Hindlimb muscle (tissue), 1 donor: Measurements from ENCODE around the gene YIF1A. TPM values are rescaled to one million over a fixed set of nuclear protein-coding genes. Genes with fewer than 3 reads are reported as not detected.
"Not testable (repeated sequence)": the region's sequence is repeated elsewhere in the genome, so short reads cannot be mapped to it uniquely, and the experiment has no call there.

Source experiments
- DNase-seq: peaks from one replicate; pipeline ENCODE4 v3.0.0-alpha.2; 2013
- polyA plus RNA-seq: library from polyadenylated mRNA; unstranded; fragments of 120-200 nt; gene quantifications from one replicate; pipeline ENCODE4 v1.2.1, GENCODE V29; 2013; ENCODE audit not compliant: insufficient read length

The YIF1A gene
- polyA plus RNA-seq, 1 donor, result 42.6 TPM

DNA sequence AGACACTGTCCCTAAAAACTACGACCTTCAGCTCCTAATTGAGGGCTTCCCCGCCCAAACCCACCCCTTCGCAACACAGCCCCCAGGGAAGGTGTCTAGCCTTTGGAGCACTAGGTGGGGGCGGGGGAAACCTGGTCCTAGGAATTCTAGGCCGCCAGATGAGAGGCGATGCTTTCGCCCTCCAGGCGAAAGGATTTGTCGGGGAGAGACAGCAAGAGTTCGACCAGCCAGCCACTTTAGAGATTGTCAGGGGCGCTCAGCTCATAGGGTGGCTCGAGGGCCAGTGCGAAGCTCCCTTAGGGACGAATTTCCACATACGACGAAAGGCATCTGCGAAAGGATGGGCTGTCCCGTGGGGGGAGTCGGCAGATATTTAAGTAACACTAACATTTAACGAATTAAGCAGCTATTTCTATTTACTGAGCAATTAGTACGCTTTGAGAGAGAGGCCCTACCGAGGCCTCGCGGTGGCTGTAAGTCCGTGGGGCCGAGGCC, 22.6 kb upstream of the YIF1A start:
- no peak for DNase-seq

DNA sequence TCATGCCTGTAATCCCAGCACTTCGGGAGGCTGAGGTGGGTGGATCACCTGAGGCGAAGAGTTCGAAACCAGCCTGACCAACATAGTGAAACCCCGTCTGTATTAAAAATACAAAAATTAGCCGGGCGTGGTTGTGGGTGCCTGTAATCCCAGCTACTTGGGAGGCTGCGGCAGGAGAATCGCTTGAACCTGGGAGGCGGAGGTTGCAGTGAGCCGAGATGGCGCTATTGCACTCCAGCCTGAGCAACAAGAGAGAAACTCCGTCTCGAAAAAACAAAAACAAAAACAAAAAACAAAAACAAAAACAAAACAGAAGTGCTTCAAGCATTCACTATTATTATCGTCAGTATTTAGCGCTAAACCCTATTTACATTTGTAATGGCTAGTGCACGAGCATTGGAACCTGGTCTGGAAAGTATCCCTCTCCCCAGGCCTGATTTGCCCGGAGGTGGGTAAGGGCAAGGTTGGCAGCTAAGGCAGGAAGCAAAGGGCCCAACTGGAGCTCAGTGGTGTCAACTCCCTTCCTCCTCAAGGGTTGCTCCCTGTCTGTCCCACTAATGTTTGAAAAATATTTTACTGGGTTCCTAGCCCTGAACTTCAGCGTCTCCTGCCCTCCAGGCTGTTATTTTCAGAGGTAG, 22.0 kb upstream of the YIF1A start:
- DNase-seq, result not testable (repeated sequence)

DNA sequence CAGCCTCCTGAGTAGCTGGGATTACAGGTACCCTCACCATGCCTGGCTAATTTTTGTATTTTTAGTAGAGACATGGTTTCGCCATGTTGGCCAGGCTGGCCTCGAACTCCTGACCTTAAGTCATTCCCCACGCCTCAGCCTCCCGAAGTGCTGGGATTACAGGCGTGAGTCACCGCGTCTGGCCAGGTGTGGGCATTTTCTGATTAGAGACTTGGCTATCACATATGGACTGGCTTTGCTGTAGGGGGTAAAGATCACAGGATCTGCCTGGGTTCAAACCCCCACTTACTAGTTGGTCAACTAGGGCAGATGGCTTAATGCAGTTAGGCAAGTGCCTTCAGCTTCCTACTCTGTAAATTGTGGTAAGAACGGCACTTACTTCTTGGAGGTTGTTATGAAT, 21.4 kb upstream of the YIF1A start:
- no peak for DNase-seq

DNA sequence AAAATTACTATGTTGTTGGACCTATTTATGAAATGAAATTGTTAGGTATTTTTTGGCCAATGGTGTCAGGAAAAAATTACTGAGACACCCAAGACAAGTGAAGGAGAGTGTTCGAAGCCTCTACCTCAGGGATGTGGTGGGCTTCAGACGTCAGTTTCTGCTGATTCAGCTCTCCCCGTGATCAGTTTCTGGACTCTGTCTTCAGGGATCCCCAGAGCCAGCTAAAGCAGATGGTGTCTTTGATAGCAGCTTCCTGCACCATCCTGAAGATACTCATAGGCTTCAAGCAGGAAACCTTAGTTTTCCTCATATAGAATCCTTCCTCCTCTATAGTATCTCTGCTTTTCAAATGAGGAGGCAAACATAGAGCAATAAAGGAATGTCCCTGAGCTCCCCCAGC, 20.5 kb upstream of the YIF1A start:
- no peak for DNase-seq

DNA sequence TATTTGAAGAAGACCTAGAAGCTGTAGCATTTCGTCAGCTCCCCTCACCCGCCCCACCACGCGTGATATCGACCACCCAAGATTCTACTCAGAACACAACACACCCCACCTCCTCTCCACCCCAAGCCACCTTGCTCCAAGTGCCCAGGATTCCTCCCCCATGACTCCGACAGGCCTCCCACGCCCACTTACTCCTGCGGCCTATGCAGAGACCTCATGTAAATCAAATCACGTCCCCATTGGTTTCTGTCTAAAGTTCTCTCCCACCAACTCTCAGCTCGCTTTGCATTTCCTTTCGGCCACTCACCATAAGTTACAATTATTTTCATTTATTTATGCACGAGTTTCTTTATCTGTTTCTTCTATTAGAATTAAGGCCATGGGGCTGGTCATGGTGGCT, 13.7 kb upstream of the YIF1A start:
- DNase-seq, result no peak

DNA sequence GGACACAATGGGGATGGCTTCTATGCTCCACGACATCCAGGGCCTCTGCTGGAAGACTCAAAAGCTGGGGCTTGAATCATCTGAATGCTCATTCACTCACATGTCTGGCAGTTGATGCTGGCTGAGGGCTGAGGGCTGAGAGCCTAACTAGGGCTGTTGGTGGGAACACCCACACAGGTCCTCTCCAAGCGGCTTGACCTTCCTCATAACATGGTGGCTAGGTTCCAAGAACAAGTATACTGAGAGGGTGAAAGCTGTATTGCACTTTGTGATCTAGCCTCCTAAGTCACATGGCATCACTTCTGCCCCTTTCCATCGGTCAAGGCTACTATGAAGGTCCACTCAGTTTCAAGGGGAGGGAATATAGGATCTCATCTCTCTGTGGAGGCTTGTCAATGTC, 10.2 kb upstream of the YIF1A start:
- DNase-seq, result no peak

DNA sequence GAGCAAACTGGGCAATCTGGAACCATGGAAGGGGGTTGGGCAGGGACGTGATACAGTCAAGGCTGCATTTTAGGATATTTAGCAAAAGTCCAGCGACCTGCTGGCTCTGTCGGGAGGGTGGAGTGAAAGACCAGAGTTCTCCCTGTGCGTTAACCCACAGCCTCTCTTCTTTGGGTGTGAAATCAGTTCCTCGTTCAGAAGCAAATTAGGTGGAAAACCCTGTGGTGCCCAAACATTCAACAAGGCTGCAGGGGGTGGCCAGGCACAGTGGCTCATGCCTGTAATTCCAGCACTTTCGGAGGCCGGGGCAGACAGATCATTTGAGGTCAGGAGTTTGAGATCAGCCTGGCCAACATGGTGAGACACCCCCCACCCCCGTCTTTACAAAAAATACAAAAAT, 8.7 kb upstream of the YIF1A start:
- DNase-seq, result no peak

DNA sequence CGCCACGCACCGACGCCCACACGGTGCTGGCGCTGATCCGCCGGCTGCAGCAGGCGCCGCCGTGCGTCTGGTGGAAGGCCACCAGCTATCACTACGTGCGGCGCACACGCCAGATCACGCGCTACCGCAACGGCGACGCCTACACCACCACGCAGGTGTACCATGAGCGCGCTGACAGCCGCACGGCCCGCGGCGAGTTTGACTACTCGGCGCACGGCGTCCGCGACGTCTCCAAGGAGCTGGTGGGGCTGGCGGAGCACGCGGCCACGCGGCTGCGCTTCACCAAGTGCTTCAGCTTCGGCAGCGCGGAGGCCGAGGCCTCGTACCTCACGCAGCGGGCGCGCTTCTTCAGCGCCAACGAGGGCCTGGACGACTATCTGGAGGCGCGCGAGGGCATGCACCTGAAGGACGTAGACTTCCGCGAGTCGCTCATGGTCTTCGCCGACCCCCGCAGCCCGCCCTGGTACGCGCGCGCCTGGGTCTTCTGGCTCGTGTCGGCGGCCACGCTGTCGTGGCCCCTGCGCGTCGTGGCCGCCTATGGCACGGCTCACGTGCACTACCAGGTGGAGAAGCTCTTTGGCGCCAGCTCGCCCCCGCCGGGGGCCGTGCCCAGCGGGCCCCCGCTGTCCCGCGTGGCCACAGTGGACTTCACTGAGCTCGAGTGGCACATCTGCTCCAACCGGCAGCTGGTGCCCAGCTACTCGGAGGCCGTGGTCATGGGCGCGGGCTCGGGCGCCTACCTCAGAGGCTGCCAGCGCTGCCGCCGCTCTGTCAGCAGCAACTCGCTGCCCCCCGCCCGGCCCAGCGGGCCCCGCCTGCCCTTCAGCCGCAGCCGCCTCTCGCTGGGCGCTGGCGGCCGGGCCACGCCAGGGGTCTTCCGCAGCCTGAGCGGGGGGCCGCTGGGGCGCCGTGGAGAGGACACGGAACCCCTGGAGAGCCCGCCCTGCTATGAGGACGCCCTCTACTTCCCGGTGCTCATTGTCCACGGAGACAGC, 6.0 kb upstream of the YIF1A start:
- no peak for DNase-seq

DNA sequence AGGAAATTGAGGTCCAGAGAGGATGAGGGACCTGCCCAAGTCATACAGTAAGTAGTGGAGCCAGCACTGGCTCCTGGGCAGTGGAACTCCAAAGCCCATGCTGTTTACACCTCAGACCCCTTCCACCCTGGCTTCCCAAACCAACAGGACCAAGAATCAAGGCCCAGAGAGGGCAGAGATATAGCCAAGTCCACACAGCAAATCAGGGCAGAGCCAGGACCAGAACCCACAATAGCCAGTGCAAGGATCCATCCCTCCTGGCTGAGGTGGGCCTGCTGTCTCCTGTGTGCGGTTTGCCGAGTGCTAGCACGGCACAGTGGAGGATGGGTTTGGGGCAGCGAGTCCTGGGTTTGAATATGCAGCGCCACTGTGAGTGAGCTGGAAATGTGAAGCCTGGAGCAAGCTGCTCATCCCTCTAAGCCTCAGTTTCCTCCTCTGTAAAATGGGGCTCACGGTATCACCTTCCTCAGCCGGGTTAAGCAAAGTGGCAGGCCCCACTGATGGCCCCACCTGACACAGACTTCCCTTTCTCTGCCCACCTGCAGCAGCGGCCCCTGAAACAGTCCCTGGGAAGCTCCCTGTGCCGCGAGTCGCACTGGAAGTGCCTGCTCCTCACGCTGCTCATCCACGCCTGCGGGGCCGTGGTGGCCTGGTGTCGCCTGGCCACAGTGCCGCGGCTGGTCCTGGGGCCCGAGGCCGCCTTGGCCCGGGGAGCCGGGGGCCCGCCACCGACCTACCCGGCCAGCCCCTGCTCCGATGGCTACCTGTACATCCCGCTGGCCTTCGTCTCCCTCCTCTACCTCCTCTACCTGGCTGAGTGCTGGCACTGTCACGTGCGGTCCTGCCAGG, 5.1 kb upstream of the YIF1A start:
- DNase-seq, result no peak

DNA sequence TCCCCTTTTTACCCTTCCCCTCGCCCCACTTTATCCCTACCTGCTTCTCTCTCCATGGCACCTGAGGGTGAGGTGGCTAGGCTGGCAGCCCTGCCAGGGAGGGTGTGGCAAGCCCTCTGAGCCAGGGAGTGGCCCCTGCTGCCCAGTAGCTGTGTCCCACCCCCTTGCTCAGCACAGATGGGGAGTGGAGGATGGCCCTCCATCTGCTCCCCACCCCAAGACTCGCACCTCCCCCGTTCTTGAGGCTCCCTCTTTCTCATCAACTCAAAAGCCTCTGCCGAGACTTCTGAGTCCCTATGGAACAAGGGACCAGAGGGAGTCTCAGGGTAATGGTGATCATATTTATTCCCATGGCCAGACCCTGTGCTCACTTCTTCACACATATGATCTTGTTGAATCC, 4.4 kb upstream of the YIF1A start:
- DNase-seq, result no peak

DNA sequence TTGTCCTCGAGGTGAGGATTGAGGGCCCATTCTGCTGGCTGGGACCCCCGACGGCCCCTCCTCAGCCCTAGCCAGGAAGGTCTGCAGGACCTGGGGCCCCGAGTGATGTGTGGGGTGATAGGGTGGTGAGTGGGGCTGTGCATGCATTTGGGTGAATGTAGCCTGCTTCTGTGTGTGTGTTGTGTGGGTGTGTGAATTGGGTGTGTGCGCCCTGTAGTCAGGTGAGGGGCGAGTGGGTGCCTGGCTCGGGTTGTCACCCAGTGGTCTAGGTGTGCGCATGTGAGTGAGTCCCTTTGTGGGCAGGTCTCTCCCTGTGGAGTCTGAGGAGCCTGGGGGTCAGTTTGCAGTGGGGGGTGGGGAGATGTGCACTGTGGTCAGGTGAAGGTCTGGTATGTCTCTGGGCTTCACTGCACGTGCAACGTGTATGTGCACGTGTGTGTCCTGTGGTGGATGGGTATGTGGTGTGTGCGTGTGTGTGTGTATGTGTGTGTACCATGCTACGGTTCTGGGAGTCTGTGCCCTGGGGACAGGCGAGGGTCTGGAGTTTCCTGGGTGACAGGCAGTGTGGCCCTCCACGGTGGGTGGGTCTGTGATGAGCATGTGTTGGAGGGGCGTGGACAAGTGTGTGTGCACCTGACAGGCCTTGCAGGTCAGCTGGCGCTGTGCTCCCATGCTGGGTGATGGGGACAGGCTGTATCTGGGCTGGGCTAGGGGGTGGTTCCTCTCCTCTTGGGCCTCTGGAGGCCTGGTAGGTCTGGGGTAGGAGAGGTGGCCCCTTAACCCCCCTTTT, 3.8 kb upstream of the YIF1A start:
- DNase-seq, result no peak

DNA sequence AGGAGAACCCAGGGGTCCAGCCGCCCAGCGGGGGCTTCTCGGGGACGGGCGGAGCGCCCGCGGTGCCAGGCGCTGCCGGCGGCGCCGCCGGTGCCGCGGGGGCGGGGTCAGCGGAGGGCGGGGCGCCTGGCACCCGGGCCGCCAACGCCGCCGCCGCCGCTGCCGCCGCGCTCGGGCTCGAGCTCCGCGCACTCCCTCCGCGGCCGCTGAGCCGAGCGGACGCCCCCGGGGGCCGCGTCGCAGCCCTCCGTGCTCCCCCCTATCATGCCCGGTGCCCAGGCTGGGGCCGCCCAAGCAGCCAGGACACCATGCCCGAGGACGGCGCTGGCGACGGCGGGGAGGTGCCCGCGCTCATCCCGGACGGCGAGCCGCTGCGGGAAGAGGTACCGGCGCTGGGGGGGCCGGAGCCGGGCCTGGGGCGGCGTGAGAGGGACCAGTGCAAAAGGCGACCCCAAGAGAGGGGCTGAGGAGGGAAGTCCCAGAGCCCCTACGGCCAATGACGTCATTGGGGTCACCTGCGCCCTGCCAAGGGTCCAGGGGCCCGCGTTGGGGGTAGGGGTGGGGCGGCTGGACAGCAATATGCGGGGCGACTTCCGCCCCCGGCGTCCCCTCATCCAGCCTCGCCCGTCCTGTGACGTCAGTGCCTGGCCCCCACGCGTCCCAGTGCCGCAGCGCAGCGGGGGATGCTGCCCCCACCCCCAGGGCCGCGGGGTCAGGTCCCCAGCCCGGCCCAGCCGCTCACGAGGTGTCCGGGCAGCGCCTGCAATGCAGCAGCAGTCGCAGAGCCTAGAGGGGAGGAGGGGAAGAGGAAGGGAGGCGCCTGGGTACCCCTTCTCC, 3.0 kb upstream of the YIF1A start, which contains the start of gene TMEM151A:
Gene TMEM151A, plus strand, starts transcription at position 189 of the 837 bp plus-strand sequence. Its CDS starts 120 bp downstream, at position 309.
- DNase-seq, result no peak

DNA sequence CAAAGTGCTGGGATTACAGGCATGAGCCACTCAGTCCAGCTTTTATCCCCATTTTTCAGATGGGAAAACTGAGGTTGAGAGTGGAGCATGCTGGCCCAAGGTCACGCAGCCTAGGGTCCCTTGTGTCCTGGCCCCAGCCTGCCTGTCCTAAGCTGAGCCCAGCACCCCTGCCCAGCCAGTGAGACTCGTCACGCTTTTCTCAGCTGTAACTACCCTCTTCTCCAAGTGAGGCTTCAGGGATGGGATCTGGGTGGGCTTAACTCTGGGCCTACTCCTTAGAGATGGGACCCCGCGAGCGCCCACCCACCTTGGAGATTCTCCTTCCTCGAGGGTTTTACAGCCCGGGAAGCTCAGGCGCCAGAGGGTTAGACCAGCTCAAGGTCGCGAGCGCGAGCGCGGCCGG, 2.4 kb upstream of the YIF1A start:
- DNase-seq, result no peak

DNA sequence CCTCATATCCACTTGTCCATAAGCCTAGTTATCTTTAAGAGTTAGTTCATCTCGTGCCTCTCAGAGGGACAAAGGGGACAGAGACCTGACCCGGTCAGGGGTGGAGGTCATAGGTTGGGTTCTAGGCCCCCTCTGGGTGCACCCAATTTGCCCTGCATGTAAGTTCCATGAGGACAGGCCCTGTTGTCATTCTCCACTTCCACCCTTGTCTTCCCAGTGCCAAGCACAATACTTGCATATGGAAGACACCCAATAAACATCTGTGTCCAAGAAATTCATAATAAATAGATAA, 1.3 kb upstream of the YIF1A start:
- no peak for DNase-seq

DNA sequence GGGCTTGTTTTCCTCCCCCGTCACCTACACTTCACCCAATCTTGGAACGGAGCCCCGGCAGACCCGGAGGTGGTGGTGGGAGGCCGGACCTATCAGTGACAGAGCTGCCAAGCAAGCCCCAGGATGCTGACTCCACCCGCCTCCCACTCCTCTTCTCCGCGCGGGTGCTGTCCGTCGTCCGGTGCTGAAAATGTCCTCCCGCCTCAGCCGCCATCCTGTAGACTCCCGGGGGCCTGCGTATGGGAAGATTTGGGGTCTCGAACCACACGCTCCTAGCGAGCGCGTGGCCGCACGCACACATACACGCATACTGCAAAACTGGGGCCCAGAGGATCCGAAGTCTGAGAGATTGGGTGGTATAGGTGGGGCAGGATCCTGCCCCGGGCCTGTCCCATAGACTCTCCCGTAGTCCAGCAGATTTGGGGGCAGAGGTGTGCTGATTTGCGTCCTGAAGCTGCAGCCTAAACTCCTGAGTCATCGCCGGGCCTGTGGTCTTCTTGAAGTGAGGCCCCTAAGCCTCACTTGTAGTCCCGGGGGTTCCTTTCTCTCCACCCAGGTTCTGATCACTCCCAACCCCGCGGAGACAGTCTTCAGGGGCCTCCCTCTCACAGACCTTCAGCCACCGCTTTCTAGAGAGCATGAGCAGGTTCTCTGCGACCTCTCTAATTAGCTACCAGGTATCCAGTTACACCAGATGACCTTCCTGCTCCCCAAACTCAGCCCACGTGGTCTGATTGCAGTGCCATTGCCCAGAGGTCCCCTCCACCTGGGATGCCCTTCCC, 796 bp upstream of the YIF1A start:
- DNase-seq, result peak; percentile 82

DNA sequence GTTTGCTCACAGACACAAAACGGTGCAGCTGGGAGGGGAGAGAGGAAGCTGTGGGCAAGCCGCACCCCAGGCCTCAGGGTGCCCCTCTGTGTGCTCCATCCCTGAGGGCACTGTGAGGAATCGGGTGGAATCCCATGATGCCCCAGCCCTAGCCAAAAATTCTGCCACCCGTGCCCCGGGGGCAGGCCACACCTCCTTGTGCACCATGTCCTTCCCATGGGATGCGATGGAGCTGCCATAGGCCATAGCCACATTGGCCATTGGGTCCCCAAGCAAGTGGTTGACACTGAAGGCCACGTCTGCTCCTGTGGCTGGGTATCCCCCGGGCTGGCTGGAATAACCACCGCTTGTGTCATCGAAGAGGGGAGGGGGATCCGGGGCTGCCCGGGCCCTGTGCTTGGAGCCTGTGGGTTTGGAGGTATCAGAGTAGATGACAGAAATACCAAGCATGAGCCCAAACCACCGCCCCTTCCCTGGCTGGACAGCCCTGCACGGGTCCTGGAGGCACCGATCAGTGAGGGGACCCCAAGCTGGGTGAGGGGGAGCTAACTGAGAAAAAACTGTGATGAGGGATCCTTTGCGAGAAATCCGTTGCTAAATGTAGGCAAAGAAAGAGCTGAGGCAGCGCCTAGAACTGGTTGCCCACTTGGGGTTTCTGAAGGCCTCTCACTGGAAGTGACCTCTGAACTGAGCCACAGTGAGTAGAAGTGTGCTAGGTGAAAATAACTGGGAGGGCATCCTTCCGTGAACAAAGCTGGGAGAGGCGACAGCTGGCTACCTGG, 863 bp downstream of the YIF1A start:
- no peak for DNase-seq

DNA sequence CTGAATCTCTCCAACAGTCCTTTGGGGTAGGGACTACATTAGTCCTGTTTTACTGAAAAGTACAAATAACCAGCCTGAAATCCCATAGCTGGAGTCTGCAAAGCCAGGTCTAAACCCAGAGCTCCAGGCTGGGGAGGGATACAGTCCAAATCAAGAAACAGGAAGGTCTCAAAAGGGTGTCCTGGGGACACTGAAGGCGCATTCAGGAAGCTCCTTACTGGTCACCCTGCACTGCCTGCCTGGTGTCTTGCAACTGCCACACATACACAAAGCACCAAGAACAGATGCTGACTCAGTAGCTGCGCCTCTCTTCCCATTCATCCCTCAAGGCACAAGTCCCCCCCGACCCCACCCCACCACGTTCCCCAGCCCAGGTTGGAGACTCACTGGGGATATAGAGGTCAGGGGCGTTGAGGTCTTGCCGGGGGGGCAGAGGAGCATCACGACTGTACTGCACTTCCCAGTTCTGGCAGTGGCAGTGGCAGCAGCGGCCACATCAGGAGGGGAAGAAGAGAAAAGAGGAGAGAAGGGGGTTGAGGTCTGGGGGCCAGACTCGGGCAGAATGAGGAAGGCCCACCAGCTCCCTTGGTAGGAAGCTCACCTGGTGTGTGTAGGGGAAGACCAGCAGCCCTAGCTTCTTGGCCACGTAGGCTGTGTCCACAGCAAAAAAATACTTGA, 1.6 kb downstream of the YIF1A start:
- no peak for DNase-seq

DNA sequence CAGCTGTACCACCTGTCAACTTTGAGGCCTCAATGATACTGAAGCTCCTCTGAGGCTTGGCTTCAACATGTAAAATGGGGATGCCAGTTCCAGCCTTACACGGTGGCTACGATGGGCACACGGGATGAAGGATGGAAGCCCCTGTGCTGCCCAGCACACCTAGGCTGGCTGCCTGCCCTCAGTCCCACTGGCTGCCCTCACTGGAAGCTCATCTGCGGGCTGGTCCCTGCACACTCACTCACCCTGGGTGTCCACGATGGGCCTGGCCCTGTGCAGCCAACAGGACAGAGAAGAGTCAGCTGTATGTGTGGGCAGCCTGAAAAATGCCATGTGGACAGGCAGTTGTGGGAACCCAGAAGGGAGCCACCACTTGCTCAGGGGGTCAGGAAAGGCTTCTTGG, 2.2 kb downstream of the YIF1A start:
- DNase-seq, result no peak
